ENCODE data around the gene TRIM29. TPM values are rescaled to one million over a fixed set of nuclear protein-coding genes. Genes with fewer than 3 reads are reported as not detected.

The TRIM29 gene
- total RNA-seq, 1 donor from 2014 or later: not detected

- no peak for DNase-seq (ENCODE audit: extremely low spot score, unreplicated experiment)
- H3K27ac Mint-ChIP-seq (ENCODE audit: unreplicated experiment): no peak overlapping the region
Measured at GRCh38 chr11:120120805-120121335, 17.0 kb downstream of the TRIM29 start.

DNA sequence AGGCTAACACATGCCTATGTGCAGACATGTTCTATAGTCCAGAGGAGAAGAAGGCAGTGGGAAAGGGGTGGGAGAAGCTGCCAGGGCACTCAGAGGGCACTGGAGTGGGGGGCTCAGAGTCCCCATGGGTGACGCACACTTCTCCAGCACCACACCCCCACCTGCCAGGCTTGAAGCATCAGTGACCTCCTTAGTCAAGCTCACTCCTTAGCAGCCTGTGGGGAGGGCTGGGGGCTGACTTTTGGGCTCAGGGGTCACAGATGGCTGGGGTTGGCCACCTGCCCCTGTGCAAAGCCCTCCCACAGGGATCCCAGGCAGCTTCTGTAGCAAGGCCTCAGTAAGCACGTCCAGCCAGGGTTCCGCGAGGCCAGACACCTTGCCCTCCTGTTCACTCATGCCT, 18.8 kb downstream of the TRIM29 start:
- peaks cover 2% of the 10 kb centered on the region for H3K4me1 Mint-ChIP-seq (ENCODE audit: unreplicated experiment)

More at GRCh38 chr11:120120805-120121335, 17.0 kb downstream of the TRIM29 start:
- H3K9me3 Mint-ChIP-seq (ENCODE audit: unreplicated experiment): no peaks in the 10 kb centered on the region
- H3K4me1 Mint-ChIP-seq (ENCODE audit: unreplicated experiment): peaks cover 3% of the 10 kb centered on the region
- no peak overlapping the region for H3K4me3 Mint-ChIP-seq (ENCODE audit: unreplicated experiment)
- H3K27me3 Mint-ChIP-seq (ENCODE audit: unreplicated experiment): peaks cover 10% of the 10 kb centered on the region
- H3K36me3 Mint-ChIP-seq (ENCODE audit: unreplicated experiment): no peaks in the 10 kb centered on the region
- TF ChIP-seq, protein P1, sequence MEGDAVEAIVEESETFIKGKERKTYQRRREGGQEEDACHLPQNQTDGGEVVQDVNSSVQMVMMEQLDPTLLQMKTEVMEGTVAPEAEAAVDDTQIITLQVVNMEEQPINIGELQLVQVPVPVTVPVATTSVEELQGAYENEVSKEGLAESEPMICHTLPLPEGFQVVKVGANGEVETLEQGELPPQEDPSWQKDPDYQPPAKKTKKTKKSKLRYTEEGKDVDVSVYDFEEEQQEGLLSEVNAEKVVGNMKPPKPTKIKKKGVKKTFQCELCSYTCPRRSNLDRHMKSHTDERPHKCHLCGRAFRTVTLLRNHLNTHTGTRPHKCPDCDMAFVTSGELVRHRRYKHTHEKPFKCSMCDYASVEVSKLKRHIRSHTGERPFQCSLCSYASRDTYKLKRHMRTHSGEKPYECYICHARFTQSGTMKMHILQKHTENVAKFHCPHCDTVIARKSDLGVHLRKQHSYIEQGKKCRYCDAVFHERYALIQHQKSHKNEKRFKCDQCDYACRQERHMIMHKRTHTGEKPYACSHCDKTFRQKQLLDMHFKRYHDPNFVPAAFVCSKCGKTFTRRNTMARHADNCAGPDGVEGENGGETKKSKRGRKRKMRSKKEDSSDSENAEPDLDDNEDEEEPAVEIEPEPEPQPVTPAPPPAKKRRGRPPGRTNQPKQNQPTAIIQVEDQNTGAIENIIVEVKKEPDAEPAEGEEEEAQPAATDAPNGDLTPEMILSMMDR (IDR thresholded peaks at IDR 0.05): no peak

DNA sequence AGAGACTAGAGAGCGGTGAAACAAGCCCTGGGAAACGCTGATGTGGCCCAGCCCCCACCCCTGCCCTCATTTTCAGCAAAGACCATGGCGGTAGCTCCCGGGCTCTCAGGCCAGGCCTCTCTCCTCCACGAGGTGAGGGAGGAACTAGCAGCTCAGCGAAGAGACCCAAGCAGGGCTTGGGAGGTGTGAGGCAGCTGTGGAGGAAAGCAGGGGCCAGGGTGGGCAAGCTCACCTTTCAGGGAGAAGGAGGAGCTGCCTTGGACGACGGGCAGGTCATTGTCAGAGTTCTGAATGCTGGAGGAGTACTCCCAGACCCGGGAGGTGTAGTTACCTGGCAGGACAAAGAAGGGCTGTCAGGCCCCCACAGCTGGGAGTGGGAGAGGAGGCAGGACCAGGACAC, 19.9 kb downstream of the TRIM29 start:
- Mint-ChIP-seq H3K27me3 (ENCODE audit: unreplicated experiment) (peaks cover 25% of the 10 kb centered on the region), H3K4me3 (ENCODE audit: unreplicated experiment) (no peak overlapping the region)
- TF ChIP-seq, protein P1 (IDR thresholded peaks at IDR 0.05): no peak

More for the DNA sequence above, 18.8 kb downstream of the TRIM29 start:
- DNase-seq (ENCODE audit: extremely low spot score, unreplicated experiment): no peak
- no peaks in the 10 kb centered on the region for H3K36me3 Mint-ChIP-seq (ENCODE audit: unreplicated experiment)
- H3K27ac Mint-ChIP-seq (ENCODE audit: unreplicated experiment): no peak overlapping the region
- H3K9me3 Mint-ChIP-seq (ENCODE audit: unreplicated experiment): no peaks in the 10 kb centered on the region
- H3K27me3 Mint-ChIP-seq (ENCODE audit: unreplicated experiment): peaks cover 17% of the 10 kb centered on the region
- H3K4me3 Mint-ChIP-seq (ENCODE audit: unreplicated experiment): no peak overlapping the region
- TF ChIP-seq, protein P1 (IDR thresholded peaks at IDR 0.05): no peak

DNA sequence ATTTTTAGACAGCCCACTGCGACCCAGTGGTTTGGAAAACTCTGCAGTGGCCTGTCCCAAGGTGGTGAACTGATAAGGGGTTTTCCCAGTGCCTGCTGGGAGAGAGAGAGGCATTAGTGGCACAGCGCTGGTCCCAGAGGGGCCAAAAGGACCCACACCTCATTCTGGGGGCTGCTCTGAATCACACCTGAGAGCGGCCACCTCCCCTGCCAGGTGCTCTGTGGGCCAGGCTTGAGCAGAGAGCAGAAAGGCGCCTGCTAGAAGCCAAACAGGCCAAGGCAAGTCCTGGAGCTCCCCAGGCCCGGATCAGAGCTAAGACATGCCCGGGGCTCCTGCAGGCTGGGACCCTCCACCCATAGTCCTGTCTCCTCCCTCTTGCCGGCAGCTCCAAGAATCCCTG, 20.9 kb downstream of the TRIM29 start:
- peaks cover 27% of the 10 kb centered on the region for H3K27me3 Mint-ChIP-seq (ENCODE audit: unreplicated experiment)
- H3K36me3 Mint-ChIP-seq (ENCODE audit: unreplicated experiment): no peaks in the 10 kb centered on the region
- no peak for DNase-seq (ENCODE audit: extremely low spot score, unreplicated experiment)
- no peaks in the 10 kb centered on the region for H3K9me3 Mint-ChIP-seq (ENCODE audit: unreplicated experiment)
- H3K4me3 Mint-ChIP-seq (ENCODE audit: unreplicated experiment): no peak overlapping the region
- no peaks in the 10 kb centered on the region for H3K4me1 Mint-ChIP-seq (ENCODE audit: unreplicated experiment)
- H3K27ac Mint-ChIP-seq (ENCODE audit: unreplicated experiment): no peak overlapping the region
- TF ChIP-seq, protein P1 (IDR thresholded peaks at IDR 0.05): no peak

More for the DNA sequence above, 19.9 kb downstream of the TRIM29 start:
- H3K9me3 Mint-ChIP-seq (ENCODE audit: unreplicated experiment): no peaks in the 10 kb centered on the region
- no peak for DNase-seq (ENCODE audit: extremely low spot score, unreplicated experiment)
- peaks cover 2% of the 10 kb centered on the region for H3K4me1 Mint-ChIP-seq (ENCODE audit: unreplicated experiment)
- no peaks in the 10 kb centered on the region for H3K36me3 Mint-ChIP-seq (ENCODE audit: unreplicated experiment)
- no peak overlapping the region for H3K27ac Mint-ChIP-seq (ENCODE audit: unreplicated experiment)

DNA sequence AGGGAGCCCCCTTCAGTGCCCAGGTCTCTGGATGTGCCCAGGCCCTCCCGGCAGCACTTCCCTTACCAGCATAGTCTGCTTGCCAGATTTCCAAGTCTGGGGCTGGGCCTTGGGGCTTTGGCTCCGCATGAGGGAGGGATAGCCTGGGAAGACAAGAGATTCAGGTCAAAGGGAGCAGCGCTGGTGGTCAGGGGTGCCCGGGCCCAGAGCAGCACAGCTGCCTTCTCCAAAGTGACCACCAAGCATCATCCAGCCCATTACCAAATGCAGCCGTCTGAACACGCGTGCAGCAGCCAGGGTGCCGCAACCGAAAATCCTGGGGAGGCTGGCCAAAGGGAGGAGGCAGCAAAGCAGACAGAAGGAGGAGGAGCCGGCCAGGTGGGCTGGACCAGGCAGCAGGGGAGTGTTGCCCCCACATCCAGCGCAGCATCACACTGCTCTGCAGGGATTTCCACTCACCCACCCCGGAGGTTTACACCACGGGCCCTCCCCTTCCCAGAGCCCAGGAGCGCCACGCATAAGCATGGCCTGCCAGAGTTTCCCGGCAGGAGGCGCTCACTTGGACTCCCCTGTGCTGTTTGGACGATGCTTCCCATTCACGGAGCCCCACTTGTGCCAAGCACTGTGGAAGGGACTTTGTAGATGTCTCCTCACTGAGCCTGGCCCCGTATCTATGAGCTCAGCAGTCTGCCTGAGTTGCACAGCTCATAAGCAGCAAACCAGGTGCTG, 22.5 kb downstream of the TRIM29 start:
- Mint-ChIP-seq H3K27me3 (ENCODE audit: unreplicated experiment) (peaks cover 37% of the 10 kb centered on the region), H3K4me1 (ENCODE audit: unreplicated experiment) (no peaks in the 10 kb centered on the region), H3K9me3 (ENCODE audit: unreplicated experiment) (no peaks in the 10 kb centered on the region), H3K36me3 (ENCODE audit: unreplicated experiment) (no peaks in the 10 kb centered on the region), H3K4me3 (ENCODE audit: unreplicated experiment) (no peak overlapping the region), H3K27ac (ENCODE audit: unreplicated experiment) (no peak overlapping the region)
- no peak for DNase-seq (ENCODE audit: extremely low spot score, unreplicated experiment)
- TF ChIP-seq, protein P1 (IDR thresholded peaks at IDR 0.05): no peak

Measured in osteocyte (in vitro differentiated cells).